ENCODE results near the gene PKHD1.

Gene PKHD1

GRCh38 chr6:52102405-52102804, 15.0 kb upstream of the PKHD1 start:
- H3K36me3 ChIP-seq (ENCODE audit: insufficient read depth, low read length), result no peaks in the 10 kb centered on the region
- no peak overlapping the region for H3K27ac ChIP-seq (ENCODE audit: low read depth, low read length)
- no peaks in the 10 kb centered on the region for H3K4me1 ChIP-seq (ENCODE audit: insufficient read depth, low read length)
- no peak overlapping the region for H3K4me3 ChIP-seq (ENCODE audit: low read depth in 1 of 2, low read length in 2 of 2)
- H3K9me3 ChIP-seq (ENCODE audit: low read length), result no peaks in the 10 kb centered on the region
- H3K27me3 ChIP-seq (ENCODE audit: control insufficient read depth in 1 of 2, insufficient read depth in 2 of 2, low read length in 2 of 2), result peaks cover 0 to 4% of the 10 kb centered on the region in 2 donors
- no peak overlapping the region for H3K9ac ChIP-seq (ENCODE audit: low read length)

DNA sequence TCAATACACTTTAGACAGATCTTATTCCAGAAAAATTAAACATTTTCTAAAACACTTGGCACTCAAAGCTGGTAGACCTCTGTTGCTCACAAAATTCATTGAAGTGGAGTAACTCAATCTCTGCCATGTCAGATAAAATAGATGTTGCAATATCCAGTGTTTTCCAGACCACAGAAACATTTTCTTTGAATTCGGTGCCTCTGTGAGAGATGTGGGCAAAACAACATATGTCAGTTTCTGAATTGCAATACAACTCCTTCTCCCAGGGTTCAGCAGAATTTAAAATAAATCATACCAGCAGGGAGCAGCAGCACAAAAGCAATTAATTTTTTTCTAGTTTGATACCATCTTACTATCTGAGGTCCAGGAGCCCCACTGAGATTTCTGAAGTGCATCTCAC, 11.3 kb upstream of the PKHD1 start:
- Histone ChIP-seq H3K36me3 (ENCODE audit: insufficient read depth, low read length) (no peaks in the 10 kb centered on the region), H3K9ac (ENCODE audit: low read length) (no peak overlapping the region), H3K27ac (ENCODE audit: low read depth, low read length) (no peak overlapping the region), H3K9me3 (ENCODE audit: low read length) (no peaks in the 10 kb centered on the region), H3K4me3 (ENCODE audit: low read depth in 1 of 2, low read length in 2 of 2) (no peak overlapping the region), H3K27me3 (ENCODE audit: control insufficient read depth in 1 of 2, insufficient read depth in 2 of 2, low read length in 2 of 2) (peaks cover 0 to 4% of the 10 kb centered on the region in 2 donors), H3K4me1 (ENCODE audit: insufficient read depth, low read length) (no peaks in the 10 kb centered on the region)

DNA sequence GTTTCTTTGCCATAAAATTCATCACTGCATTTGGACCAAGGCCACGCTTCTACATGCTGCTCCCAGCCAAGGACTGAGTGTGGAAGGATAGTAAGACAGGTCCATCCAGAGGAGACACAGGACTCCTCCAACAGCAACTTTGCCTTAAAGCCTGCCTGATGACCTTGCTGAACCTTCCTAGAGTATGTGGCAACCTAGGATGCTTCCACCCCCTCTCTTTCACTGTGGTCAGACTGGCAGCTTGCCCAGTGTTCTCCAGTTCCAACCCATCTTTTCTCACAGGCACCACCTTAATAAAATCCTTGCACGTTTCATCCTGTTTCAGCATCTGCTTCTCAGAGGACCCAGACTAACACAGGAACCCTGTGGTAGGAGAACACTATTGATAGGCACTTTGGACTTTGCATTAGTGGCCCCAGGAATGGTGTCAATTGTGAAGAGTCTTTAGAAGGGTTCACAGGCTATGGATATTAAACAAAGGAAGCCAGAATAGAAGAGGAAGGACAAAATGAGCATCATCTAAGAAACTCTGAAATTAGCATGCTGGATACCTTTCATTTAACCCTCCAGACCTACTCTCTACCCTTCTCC, 2.4 kb upstream of the PKHD1 start:
- H3K4me3 ChIP-seq (ENCODE audit: low read depth in 1 of 2, low read length in 2 of 2), result no peak overlapping the region
- no peaks in the 10 kb centered on the region for H3K27me3 ChIP-seq (ENCODE audit: control insufficient read depth in 1 of 2, insufficient read depth in 2 of 2, low read length in 2 of 2)
- H3K36me3 ChIP-seq (ENCODE audit: insufficient read depth, low read length), result no peaks in the 10 kb centered on the region
- H3K9me3 ChIP-seq (ENCODE audit: low read length), result no peaks in the 10 kb centered on the region
- no peaks in the 10 kb centered on the region for H3K4me1 ChIP-seq (ENCODE audit: insufficient read depth, low read length)
- no peak overlapping the region for H3K27ac ChIP-seq (ENCODE audit: low read depth, low read length)
- H3K9ac ChIP-seq (ENCODE audit: low read length), result no peak overlapping the region

- no peak overlapping the region for H3K9ac ChIP-seq (ENCODE audit: low read length)
- no peaks in the 10 kb centered on the region for H3K27me3 ChIP-seq (ENCODE audit: control insufficient read depth in 1 of 2, insufficient read depth in 2 of 2, low read length in 2 of 2)
- H3K27ac ChIP-seq (ENCODE audit: low read depth, low read length), result no peak overlapping the region
- no peaks in the 10 kb centered on the region for H3K4me1 ChIP-seq (ENCODE audit: insufficient read depth, low read length)
- H3K9me3 ChIP-seq (ENCODE audit: low read length), result no peaks in the 10 kb centered on the region
- no peaks in the 10 kb centered on the region for H3K36me3 ChIP-seq (ENCODE audit: insufficient read depth, low read length)
- H3K4me3 ChIP-seq (ENCODE audit: low read depth in 1 of 2, low read length in 2 of 2), result no peak overlapping the region
These were observed 672 bp downstream of the PKHD1 start for GRCh38 chr6:52086741-52087140.

GRCh38 chr6:52081237-52081636, 6.2 kb downstream of the PKHD1 start:
- Histone ChIP-seq H3K4me1 (ENCODE audit: insufficient read depth, low read length) (no peaks in the 10 kb centered on the region), H3K27me3 (ENCODE audit: control insufficient read depth in 1 of 2, insufficient read depth in 2 of 2, low read length in 2 of 2) (no peaks in the 10 kb centered on the region), H3K27ac (ENCODE audit: low read depth, low read length) (no peak overlapping the region), H3K9ac (ENCODE audit: low read length) (no peak overlapping the region), H3K4me3 (ENCODE audit: low read depth in 1 of 2, low read length in 2 of 2) (no peak overlapping the region), H3K36me3 (ENCODE audit: insufficient read depth, low read length) (no peaks in the 10 kb centered on the region), H3K9me3 (ENCODE audit: low read length) (no peaks in the 10 kb centered on the region)

DNA sequence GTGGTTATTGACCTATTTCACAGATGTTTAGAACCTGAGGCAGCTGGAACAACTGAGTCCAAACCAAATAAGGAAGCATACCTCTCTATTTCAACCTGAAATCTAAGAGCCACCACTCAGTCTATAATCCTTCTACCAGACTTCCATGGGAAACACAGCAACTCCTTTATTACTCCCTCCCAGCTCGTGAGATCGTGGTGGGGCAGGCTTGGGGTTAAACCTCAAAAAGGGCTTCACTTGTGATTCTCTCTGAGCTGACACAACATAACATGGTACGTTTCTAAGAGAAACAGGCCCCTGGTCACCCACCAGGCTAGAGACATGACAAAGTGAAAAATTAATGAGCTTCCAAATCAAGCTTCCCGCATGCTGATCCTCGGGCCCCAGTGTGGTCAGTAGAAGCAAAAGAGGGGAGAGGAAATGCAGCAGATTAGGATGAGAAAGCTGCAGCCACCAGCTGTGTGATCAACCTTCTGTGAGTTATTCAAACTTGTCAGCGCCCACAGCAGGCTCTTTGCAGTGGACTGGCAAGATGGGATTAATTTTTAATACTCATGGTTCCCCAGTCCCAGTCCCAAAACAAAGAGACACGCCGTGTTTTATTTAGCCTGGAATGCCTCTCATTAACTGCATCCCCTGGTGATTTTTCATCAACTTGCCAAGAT, 9.3 kb downstream of the PKHD1 start:
- no peak overlapping the region for H3K27ac ChIP-seq (ENCODE audit: low read depth, low read length)
- H3K4me3 ChIP-seq (ENCODE audit: low read depth in 1 of 2, low read length in 2 of 2), result no peak overlapping the region
- no peaks in the 10 kb centered on the region for H3K27me3 ChIP-seq (ENCODE audit: control insufficient read depth in 1 of 2, insufficient read depth in 2 of 2, low read length in 2 of 2)
- no peaks in the 10 kb centered on the region for H3K9me3 ChIP-seq (ENCODE audit: low read length)
- H3K4me1 ChIP-seq (ENCODE audit: insufficient read depth, low read length), result no peaks in the 10 kb centered on the region
- no peak overlapping the region for H3K9ac ChIP-seq (ENCODE audit: low read length)
- H3K36me3 ChIP-seq (ENCODE audit: insufficient read depth, low read length), result no peaks in the 10 kb centered on the region

GRCh38 chr6:52077180-52077884, 10.1 kb downstream of the PKHD1 start:
- no peak overlapping the region for H3K9ac ChIP-seq (ENCODE audit: low read length)
- H3K27me3 ChIP-seq (ENCODE audit: control insufficient read depth in 1 of 2, insufficient read depth in 2 of 2, low read length in 2 of 2), result no peaks in the 10 kb centered on the region
- no peaks in the 10 kb centered on the region for H3K4me1 ChIP-seq (ENCODE audit: insufficient read depth, low read length)
- H3K36me3 ChIP-seq (ENCODE audit: insufficient read depth, low read length), result no peaks in the 10 kb centered on the region
- no peak overlapping the region for H3K4me3 ChIP-seq (ENCODE audit: low read depth in 1 of 2, low read length in 2 of 2)
- H3K27ac ChIP-seq (ENCODE audit: low read depth, low read length), result no peak overlapping the region
- no peaks in the 10 kb centered on the region for H3K9me3 ChIP-seq (ENCODE audit: low read length)

DNA sequence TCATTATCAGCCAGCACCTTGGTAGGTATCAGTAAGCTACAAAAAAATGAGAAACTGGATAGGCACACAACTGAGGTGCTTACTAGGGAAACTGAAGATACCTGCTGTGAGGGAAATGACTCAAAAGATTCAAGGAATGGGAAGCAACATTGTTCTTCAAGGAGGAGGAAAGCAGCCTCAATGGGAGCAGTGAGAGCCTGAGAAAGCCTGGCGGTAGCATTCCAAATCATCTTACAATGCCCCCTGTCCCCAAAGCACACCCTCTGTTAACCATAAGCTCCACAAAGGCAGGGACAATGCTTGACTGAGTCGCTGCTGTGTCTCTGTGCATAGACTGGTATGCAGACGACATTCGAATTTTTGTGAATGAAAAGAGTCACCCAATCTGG, 10.6 kb downstream of the PKHD1 start:
- H3K4me3 ChIP-seq (ENCODE audit: low read depth in 1 of 2, low read length in 2 of 2), result no peak overlapping the region
- H3K27ac ChIP-seq (ENCODE audit: low read depth, low read length), result no peak overlapping the region
- H3K27me3 ChIP-seq (ENCODE audit: control insufficient read depth in 1 of 2, insufficient read depth in 2 of 2, low read length in 2 of 2), result no peaks in the 10 kb centered on the region
- H3K36me3 ChIP-seq (ENCODE audit: insufficient read depth, low read length), result no peaks in the 10 kb centered on the region
- H3K9me3 ChIP-seq (ENCODE audit: low read length), result no peaks in the 10 kb centered on the region
- H3K4me1 ChIP-seq (ENCODE audit: insufficient read depth, low read length), result no peaks in the 10 kb centered on the region
- no peak overlapping the region for H3K9ac ChIP-seq (ENCODE audit: low read length)

DNA sequence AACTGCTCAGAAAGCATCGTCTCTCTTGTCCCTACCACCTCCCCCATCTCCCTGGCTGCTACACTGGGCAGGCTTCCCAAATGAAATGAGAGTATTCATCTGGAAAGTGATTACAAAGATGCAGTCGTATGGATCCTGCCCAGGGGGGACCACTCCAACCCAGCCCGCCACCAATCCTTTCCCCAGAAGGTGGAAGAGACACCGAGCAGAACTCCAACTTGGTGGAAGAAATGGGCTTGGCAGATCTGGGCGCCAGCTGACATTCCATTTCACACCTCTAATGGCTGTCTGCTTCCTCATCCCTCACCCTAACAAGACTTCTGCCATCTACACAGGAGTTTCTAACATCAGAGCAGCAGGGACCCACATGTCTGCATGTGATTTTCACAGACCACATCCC, 12.7 kb downstream of the PKHD1 start:
- Histone ChIP-seq H3K9ac (ENCODE audit: low read length) (no peak overlapping the region), H3K27ac (ENCODE audit: low read depth, low read length) (no peak overlapping the region), H3K4me3 (ENCODE audit: low read depth in 1 of 2, low read length in 2 of 2) (no peak overlapping the region), H3K27me3 (ENCODE audit: control insufficient read depth in 1 of 2, insufficient read depth in 2 of 2, low read length in 2 of 2) (no peaks in the 10 kb centered on the region), H3K9me3 (ENCODE audit: low read length) (no peaks in the 10 kb centered on the region), H3K4me1 (ENCODE audit: insufficient read depth, low read length) (no peaks in the 10 kb centered on the region), H3K36me3 (ENCODE audit: insufficient read depth, low read length) (no peaks in the 10 kb centered on the region)

GRCh38 chr6:52074155-52074554, 13.3 kb downstream of the PKHD1 start:
- no peaks in the 10 kb centered on the region for H3K36me3 ChIP-seq (ENCODE audit: insufficient read depth, low read length)
- no peaks in the 10 kb centered on the region for H3K27me3 ChIP-seq (ENCODE audit: control insufficient read depth in 1 of 2, insufficient read depth in 2 of 2, low read length in 2 of 2)
- no peaks in the 10 kb centered on the region for H3K9me3 ChIP-seq (ENCODE audit: low read length)
- H3K27ac ChIP-seq (ENCODE audit: low read depth, low read length), result no peak overlapping the region
- H3K4me3 ChIP-seq (ENCODE audit: low read depth in 1 of 2, low read length in 2 of 2), result no peak overlapping the region
- H3K9ac ChIP-seq (ENCODE audit: low read length), result no peak overlapping the region
- H3K4me1 ChIP-seq (ENCODE audit: insufficient read depth, low read length), result no peaks in the 10 kb centered on the region

GRCh38 chr6:52065621-52066020, 21.8 kb downstream of the PKHD1 start:
- Histone ChIP-seq H3K27ac (ENCODE audit: low read depth, low read length) (no peak overlapping the region), H3K9ac (ENCODE audit: low read length) (no peak overlapping the region), H3K9me3 (ENCODE audit: low read length) (no peaks in the 10 kb centered on the region), H3K4me3 (ENCODE audit: low read depth in 1 of 2, low read length in 2 of 2) (no peak overlapping the region), H3K36me3 (ENCODE audit: insufficient read depth, low read length) (no peaks in the 10 kb centered on the region), H3K27me3 (ENCODE audit: control insufficient read depth in 1 of 2, insufficient read depth in 2 of 2, low read length in 2 of 2) (no peaks in the 10 kb centered on the region), H3K4me1 (ENCODE audit: insufficient read depth, low read length) (no peaks in the 10 kb centered on the region)

All from muscle layer of colon (tissue), 2 donors.